GM18498 (cell line): Measurements from ENCODE around the gene PCGF6.
"Not testable (repeated sequence)": the region's sequence is repeated elsewhere in the genome, so short reads cannot be mapped to it uniquely, and the experiment has no call there.

ENCODE experiments used
- ATAC-seq: cut with Tn5 transposase; IDR thresholded peaks from one replicate; pipeline ENCODE4 v1.9.1; 2021; ENCODE audit warnings: mild to moderate bottlenecking, moderate library complexity; ENCODE audit not compliant: unreplicated experiment

The PCGF6 gene

DNA sequence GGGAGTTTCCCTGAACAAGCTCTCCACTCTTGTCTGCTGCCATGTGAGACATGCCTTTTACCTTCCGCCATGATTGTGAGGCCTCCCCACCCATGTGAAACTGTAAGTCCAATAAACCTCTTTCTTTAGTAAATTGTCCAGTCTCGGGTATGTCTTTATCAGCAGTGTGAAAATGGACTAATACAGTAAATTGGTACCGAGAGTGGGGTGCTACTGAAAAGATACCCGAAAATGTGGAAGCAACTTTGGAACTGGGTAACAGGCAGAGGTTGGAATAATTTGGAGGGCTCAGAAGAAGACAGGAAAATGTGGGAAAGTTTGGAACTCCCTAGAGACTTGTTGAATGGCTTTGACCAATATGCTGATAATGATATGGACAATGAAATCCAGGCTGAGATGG lies 92.0 kb downstream of the PCGF6 start:
- ATAC-seq: not testable (repeated sequence)

DNA sequence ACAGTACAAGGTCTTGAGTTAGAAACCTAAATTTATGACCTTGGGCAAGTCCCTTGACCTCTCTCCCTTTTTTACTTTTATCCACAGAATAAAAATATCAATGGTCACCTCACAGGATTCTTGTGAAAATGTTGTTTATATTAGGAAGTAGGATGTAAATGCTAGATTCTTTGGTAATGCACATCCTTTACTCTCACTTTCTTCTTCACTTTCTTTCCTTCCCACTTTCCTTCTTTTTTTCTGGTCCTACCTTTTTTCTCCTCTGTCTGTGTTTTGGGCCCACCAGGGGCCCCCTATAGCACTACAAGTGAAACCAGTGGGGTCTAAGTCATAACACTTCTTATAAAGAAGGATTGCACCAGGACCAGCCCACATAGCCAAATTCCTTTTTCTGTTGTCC lies 93.1 kb downstream of the PCGF6 start:
- no peak for ATAC-seq

DNA sequence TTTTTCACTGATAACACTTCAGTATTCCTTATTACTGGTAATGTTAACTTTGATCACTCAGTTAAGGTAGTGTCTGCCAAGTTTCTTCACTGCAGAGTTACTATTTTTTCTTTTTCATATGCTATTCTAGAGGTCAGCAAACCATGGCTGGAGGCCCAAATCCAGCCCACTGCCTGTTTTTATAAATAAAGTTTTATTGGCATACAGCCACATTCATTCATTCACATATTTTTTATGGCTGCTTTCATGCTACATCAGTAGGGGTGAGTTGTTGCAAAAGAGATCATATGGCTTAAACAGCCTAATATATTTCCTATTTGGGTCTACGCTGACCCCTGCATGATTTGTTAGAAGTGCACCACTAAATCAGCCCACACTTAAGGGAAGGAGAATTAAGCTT lies 94.3 kb downstream of the PCGF6 start:
- no peak for ATAC-seq

DNA sequence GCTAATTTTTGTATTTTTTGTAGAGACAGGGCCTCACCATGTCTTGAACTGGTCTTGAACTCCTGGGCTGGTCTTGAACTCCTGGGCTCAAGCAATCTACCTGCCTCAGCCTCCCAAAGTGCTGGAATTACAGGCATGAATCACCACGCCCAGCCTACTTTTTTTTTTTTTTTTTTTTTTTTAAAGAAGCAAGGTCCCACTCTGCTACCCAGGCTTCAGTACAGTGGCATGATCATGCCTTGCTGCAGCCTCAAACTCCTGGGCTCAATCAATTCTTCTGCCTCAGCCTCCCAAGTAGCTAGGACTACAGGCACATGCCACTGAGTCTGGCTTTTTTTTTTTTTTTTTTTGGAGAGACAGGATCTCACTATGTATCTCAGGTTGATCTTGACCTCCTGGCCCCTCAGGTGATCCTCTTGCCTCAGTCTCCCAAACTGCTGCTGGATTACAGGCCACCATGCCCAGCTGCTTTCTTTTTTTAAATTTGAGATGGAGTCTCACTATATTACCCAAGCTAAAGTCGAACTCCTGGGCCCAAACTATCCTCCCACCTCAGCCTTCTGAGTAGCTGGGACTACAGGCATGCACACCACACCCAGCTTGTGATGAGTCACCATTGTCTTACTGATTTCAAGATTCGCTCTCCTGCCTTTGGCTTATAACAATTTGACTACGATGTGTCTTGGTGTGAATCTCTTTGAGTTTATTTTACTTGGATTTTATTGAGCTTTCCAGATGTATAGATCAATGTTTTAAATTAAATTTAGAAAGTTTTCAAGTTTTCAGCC lies 96.2 kb downstream of the PCGF6 start:
- no peak for ATAC-seq

DNA sequence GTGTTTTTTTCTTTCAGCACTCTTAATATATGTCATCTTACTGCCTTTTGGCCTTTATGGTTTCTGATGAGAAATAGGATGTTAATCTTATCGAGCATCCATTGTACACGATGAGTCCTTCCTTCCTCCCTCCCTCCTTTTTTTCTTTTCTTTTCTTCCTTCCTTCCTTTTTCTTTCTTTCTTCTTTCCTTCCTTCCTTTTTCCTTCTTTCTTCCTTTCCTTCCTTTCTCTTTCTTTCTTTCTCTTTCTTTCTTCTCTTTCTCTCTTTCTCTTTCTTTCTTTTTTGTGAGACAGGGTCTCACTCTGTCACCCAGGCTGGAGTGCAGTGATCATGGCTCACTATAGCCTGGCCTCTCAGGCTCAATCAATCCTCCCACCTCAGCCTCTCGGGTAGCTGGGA lies 96.8 kb downstream of the PCGF6 start:
- no peak for ATAC-seq
